Measurements from ENCODE around the gene MAPKAP1.

- TF ChIP-seq CTCF (conservative IDR thresholded peaks at IDR 0.05 in 1 of 2, IDR thresholded peaks at IDR 0.05 in 1 of 2; ENCODE audit: extremely low read depth in 1 of 2, insufficient read depth in 1 of 2, low read depth in 1 of 2, low read length in 2 of 2) (no peak), EZH2 (IDR thresholded peaks at IDR 0.05; ENCODE audit: borderline replicate concordance, low read length) (no peak)
These were observed 121.4 kb downstream of the MAPKAP1 start for GRCh38 chr9:125585503-125586171.

Measured in mammary epithelial cell (primary cell).